Caco-2 (cell line): ENCODE data around the gene SORCS2. TPM values are rescaled to one million over a fixed set of nuclear protein-coding genes. Genes with fewer than 3 reads are reported as not detected.

ENCODE experiments used
- BruUV-seq: library from RNA; stranded (reverse); fragments of 400-500 nt; replicated peaks from 2 replicates; lab custom pipeline; 2021; lab: Mats Ljungman, UMichigan
- CTCF ChIA-PET: fragments of 300-600 bp; sonication (Branson Sonifier 250); formaldehyde crosslinking; loops from one replicate; lab custom pipeline; 2022; ENCODE audit warnings: antibody characterized with exemption; lab: Charles Lee
- POLR2A ChIA-PET: fragments of 300-600 bp; sonication (Branson Sonifier 250); formaldehyde crosslinking; loops from one replicate; lab custom pipeline; 2022; ENCODE audit warnings: antibody characterized with exemption; lab: Charles Lee
- DNase-seq, 2 experiments: peaks; one replicate each; pipeline versions ENCODE4 v3.0.0 to v3.0.0-alpha.2; 2020 to 2022
- H3K27me3 ChIP-seq: replicated peaks from 2 replicates; pipeline ENCODE4 v1.6.0; 2011; ENCODE audit warnings: low read length; ENCODE audit not compliant: control insufficient read depth, insufficient read depth
- H3K36me3 ChIP-seq: 2 replicates; pipeline ENCODE4 v1.5.1; 2011; ENCODE audit warnings: low read length; ENCODE audit not compliant: control insufficient read depth, insufficient read depth
- H3K4me1 ChIP-seq: fragments of 250-450 bp; sonication (Bioruptor Pico); 2 replicates; pipeline ENCODE4 v1.5.1; 2020; ENCODE audit warnings: mild to moderate bottlenecking
- H3K4me3 ChIP-seq: 2 replicates; pipeline ENCODE4 v1.5.1; 2011; ENCODE audit warnings: low read depth, mild to moderate bottlenecking, control low read depth, low read length
- H3K9me3 ChIP-seq: fragments of 250-450 bp; sonication (Bioruptor Pico); 2 replicates; pipeline ENCODE4 v1.5.1; 2020; ENCODE audit warnings: mild to moderate bottlenecking, moderate library complexity
- H3K27ac Mint-ChIP-seq: one replicate; pipeline ENCODE4 v1.8.0; 2022; ENCODE audit warnings: mixed read lengths; ENCODE audit not compliant: unreplicated experiment
- H3K27me3 Mint-ChIP-seq: one replicate; pipeline ENCODE4 v1.8.0; 2022; ENCODE audit warnings: mixed read lengths; ENCODE audit not compliant: insufficient read depth, unreplicated experiment
- H3K36me3 Mint-ChIP-seq: one replicate; pipeline ENCODE4 v1.8.0; 2022; ENCODE audit warnings: mild to moderate bottlenecking, mixed read lengths; ENCODE audit not compliant: insufficient read depth, unreplicated experiment
- H3K4me1 Mint-ChIP-seq: one replicate; pipeline ENCODE4 v1.8.0; 2022; ENCODE audit warnings: low read depth, mixed read lengths; ENCODE audit not compliant: unreplicated experiment
- H3K4me3 Mint-ChIP-seq: one replicate; pipeline ENCODE4 v1.8.0; 2022; ENCODE audit warnings: mild to moderate bottlenecking, moderate library complexity, mixed read lengths; ENCODE audit not compliant: unreplicated experiment
- H3K9me3 Mint-ChIP-seq: one replicate; pipeline ENCODE4 v1.8.0; 2022; ENCODE audit warnings: mixed read lengths; ENCODE audit not compliant: unreplicated experiment
- CTCF ChIP-seq, 2 experiments: fragments of 200-600 bp in 1 of 2; IDR thresholded peaks; 1 replicate in 1 of 2; 2 replicates in 1 of 2; pipeline versions ENCODE4 v1.5.1 to v1.8.0; 2011 to 2022; ENCODE audit warnings: antibody characterized with exemption in 1 of 2, control low read depth in 1 of 2, inconsistent platforms in 1 of 2, low read depth in 1 of 2, low read length in 1 of 2, mild to moderate bottlenecking in 1 of 2, moderate library complexity in 1 of 2; ENCODE audit not compliant: insufficient read depth in 1 of 2, severe bottlenecking in 1 of 2, unreplicated experiment in 1 of 2
- intact Hi-C: fragments of 100-400 bp; cut with micrococcal nuclease; formaldehyde crosslinking; loops from one replicate; pipeline ENCODE4 v1.10.0; 2022; ENCODE audit not compliant: unreplicated experiment
- total RNA-seq: library from RNA; stranded (reverse); gene quantifications from 2 replicates; pipeline ENCODE4 v1.2.3, GENCODE V29; 2022

Gene SORCS2
- total RNA-seq, 1 experiment from 2014 or later = 1.6 TPM

DNA sequence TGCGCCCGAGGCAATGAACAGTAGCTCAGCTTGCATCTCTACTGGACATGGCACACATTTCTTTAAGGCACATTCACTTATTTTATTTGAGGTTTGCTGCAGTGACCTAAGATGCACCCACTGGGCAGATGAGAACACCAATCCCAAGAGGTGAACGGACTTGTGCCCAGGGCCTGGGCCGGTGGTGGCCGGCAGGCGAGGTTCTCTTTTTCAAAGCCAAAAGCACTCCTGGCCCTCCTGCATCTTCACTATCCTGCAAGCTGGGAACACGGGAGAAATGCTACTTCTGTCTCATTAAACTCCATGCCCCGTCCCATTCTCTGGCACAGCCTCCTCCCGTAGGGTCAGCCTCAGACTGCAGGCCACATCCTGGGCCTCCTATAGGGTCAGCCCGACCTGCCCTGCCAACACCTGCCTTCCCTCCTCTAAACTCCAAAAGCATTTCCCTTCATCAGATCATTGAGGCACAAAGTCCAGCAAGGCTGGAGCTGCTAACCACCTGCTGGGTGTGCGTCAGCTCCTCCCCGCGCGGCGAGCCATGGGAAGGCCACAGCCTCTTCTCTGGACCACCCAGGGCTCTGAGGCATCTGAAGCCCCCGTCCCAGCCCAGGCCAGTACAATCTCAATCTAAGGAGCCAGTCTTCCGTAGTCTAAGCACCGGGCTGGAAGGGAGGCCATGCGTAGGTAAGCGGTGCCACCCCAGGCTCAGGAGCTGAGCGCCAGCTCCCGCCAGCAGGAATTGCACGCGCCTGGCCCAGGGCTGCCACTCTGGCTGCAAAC lies 581.3 kb downstream of the SORCS2 start:
- Histone ChIP-seq H3K9me3 (no peaks in the 10 kb centered on the region), H3K27me3 (no peaks in the 10 kb centered on the region), H3K4me3 (no peak overlapping the region), H3K4me1 (no peaks in the 10 kb centered on the region), H3K36me3 (no peaks in the 10 kb centered on the region)
- peaks cover 64% of the 10 kb centered on the region for H3K36me3 Mint-ChIP-seq
- peaks cover 24% of the 10 kb centered on the region for H3K4me1 Mint-ChIP-seq
- peak overlapping the region; percentile 82 for H3K27ac Mint-ChIP-seq
- no peak for DNase-seq
- no peaks in the 10 kb centered on the region for H3K27me3 Mint-ChIP-seq
- ChIA-PET CTCF (no interaction called here), POLR2A (no interaction called here)
- BruUV-seq = no TSS peak
- no peak for TF ChIP-seq CTCF (IDR thresholded peaks at IDR 0.05; ENCODE audit: insufficient read depth in 1 of 2, low read depth in 1 of 2, low read length in 1 of 2, severe bottlenecking in 1 of 2, unreplicated experiment in 1 of 2)
- intact Hi-C loops = no loop called here
- no peak overlapping the region for H3K4me3 Mint-ChIP-seq
- no peaks in the 10 kb centered on the region for H3K9me3 Mint-ChIP-seq

GRCh38 chr4:7774301-7775294 lies 582.3 kb downstream of the SORCS2 start:
- CTCF ChIA-PET = no interaction called here
- no peak overlapping the region for H3K4me3 Mint-ChIP-seq
- H3K4me1 Mint-ChIP-seq = peaks cover 24% of the 10 kb centered on the region
- H3K36me3 ChIP-seq = no peaks in the 10 kb centered on the region
- H3K27me3 ChIP-seq = no peaks in the 10 kb centered on the region
- DNase-seq = no peak
- H3K27me3 Mint-ChIP-seq = no peaks in the 10 kb centered on the region
- no TSS peak for BruUV-seq
- H3K36me3 Mint-ChIP-seq = peaks cover 59% of the 10 kb centered on the region
- no peak overlapping the region for H3K27ac Mint-ChIP-seq
- POLR2A ChIA-PET = no interaction called here
- H3K9me3 ChIP-seq = no peaks in the 10 kb centered on the region
- H3K4me1 ChIP-seq = no peaks in the 10 kb centered on the region
- no peak overlapping the region for H3K4me3 ChIP-seq
- no peak for TF ChIP-seq CTCF (IDR thresholded peaks at IDR 0.05; ENCODE audit: insufficient read depth in 1 of 2, low read depth in 1 of 2, low read length in 1 of 2, severe bottlenecking in 1 of 2, unreplicated experiment in 1 of 2)
- H3K9me3 Mint-ChIP-seq = no peaks in the 10 kb centered on the region
- intact Hi-C loops = no loop called here

DNA sequence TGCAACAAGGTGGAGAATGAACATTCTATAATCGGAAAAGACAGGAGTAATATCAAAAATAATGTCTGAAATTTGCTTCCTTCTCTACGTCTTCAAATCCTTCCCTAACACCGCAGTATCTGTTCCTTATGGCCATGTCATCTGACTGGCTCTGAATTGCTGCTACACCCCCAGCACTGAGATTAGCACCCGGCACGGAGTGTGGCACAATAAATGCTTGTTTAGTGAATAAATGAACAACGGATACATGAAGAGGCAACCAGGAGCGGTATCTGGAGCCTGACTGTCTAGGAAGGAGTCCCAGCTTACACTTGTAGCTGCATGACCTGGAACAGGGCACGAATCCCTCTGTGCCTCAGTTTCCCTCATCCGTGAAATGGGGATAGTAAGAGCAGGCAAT lies 583.1 kb downstream of the SORCS2 start:
- no peaks in the 10 kb centered on the region for H3K36me3 ChIP-seq
- Mint-ChIP-seq H3K36me3 (peaks cover 51% of the 10 kb centered on the region), H3K4me3 (no peak overlapping the region), H3K4me1 (peaks cover 17% of the 10 kb centered on the region), H3K27me3 (no peaks in the 10 kb centered on the region), H3K9me3 (no peaks in the 10 kb centered on the region), H3K27ac (no peak overlapping the region)
- no TSS peak for BruUV-seq
- no peaks in the 10 kb centered on the region for H3K9me3 ChIP-seq
- H3K4me3 ChIP-seq = no peak overlapping the region
- no peak for TF ChIP-seq CTCF (IDR thresholded peaks at IDR 0.05; ENCODE audit: insufficient read depth in 1 of 2, low read depth in 1 of 2, low read length in 1 of 2, severe bottlenecking in 1 of 2, unreplicated experiment in 1 of 2)
- CTCF ChIA-PET = no interaction called here
- POLR2A ChIA-PET = no interaction called here
- intact Hi-C loops = no loop called here
- no peaks in the 10 kb centered on the region for H3K4me1 ChIP-seq
- no peaks in the 10 kb centered on the region for H3K27me3 ChIP-seq
- no peak for DNase-seq
